SK-N-SH (cell line): Measurements from ENCODE around the gene ISY1. TPM values are rescaled to one million over a fixed set of nuclear protein-coding genes. Genes with fewer than 3 reads are reported as not detected.
A peak's percentile ranks its signal among the peaks of the same experiment; 100 is the strongest.

Experiments
- CTCF ChIA-PET: fragments of 300-600, 350-600 bp; formaldehyde crosslinking; extraction: SDS; loops from one replicate; lab custom pipeline; 2021; lab: Yijun Ruan, JAX
- POLR2A ChIA-PET: fragments of 350-600 bp; sonication (Branson Sonifier 250); formaldehyde crosslinking; extraction: SDS; loops from one replicate; lab custom pipeline; 2020; ENCODE audit warnings: antibody characterized with exemption, inconsistent platforms; lab: Yijun Ruan, JAX
- DNase-seq: peaks from one replicate; pipeline ENCODE4 v3.0.0; 2012
- H2AFZ ChIP-seq: fragments of 200-600 bp; sonication (generic); 2 replicates; pipeline ENCODE4 v1.8.1; 2016; ENCODE audit warnings: antibody characterized with exemption, mild to moderate bottlenecking, low read depth
- H3F3A ChIP-seq: fragments of 200-600 bp; sonication (generic); replicated peaks from 2 replicates; pipeline ENCODE3; 2016; ENCODE audit warnings: antibody characterized with exemption, mild to moderate bottlenecking; ENCODE audit not compliant: insufficient read depth
- H3K27ac ChIP-seq, 2 experiments: fragments of 200-500 bp in 1 of 2; fragments of 200-600 bp in 1 of 2; sonication (Bioruptor generic) in 1 of 2; sonication (generic), shearing (Covaris generic) in 1 of 2; 2 replicates each; pipeline versions ENCODE4 v1.5.1 to v1.6.1; 2014 to 2016; ENCODE audit warnings: low read depth in 2 of 2, inconsistent platforms in 1 of 2, low read length in 1 of 2, mild to moderate bottlenecking in 1 of 2, mixed read lengths in 1 of 2
- H3K27me3 ChIP-seq: fragments of 200-600 bp; sonication (generic), shearing (Covaris generic); 2 replicates; pipeline ENCODE4 v1.6.1; 2016; ENCODE audit warnings: mixed run types; ENCODE audit not compliant: insufficient read depth
- H3K36me3 ChIP-seq, 2 experiments: fragments of 200-500 bp in 1 of 2; fragments of 200-600 bp in 1 of 2; sonication (Bioruptor generic) in 1 of 2; sonication (generic) in 1 of 2; replicated peaks in 1 of 2; 2 replicates each; pipeline versions ENCODE3 to v1.5.1; 2014 to 2016; ENCODE audit warnings: low read length in 1 of 2, mild to moderate bottlenecking in 1 of 2; ENCODE audit not compliant: insufficient read depth in 2 of 2, control insufficient read depth in 1 of 2
- H3K4me1 ChIP-seq, 2 experiments: fragments of 200-500 bp in 1 of 2; fragments of 200-600 bp in 1 of 2; sonication (Bioruptor generic) in 1 of 2; sonication (generic), shearing (Covaris generic) in 1 of 2; 2 replicates each; pipeline versions ENCODE4 v1.5.1 to v1.6.1; 2014 to 2016; ENCODE audit warnings: low read depth in 1 of 2, low read length in 1 of 2, mixed run types in 1 of 2; ENCODE audit not compliant: insufficient read depth in 2 of 2, control insufficient read depth in 1 of 2
- H3K4me2 ChIP-seq: fragments of 200-600 bp; sonication (generic), shearing (Covaris generic); 2 replicates; pipeline ENCODE4 v1.6.1; 2017; ENCODE audit warnings: mixed run types
- H3K4me3 ChIP-seq, 2 experiments: fragments of 200-500 bp in 1 of 2; fragments of 200-600 bp in 1 of 2; sonication (Bioruptor generic) in 1 of 2; sonication (generic), shearing (Covaris generic) in 1 of 2; 2 replicates each; pipeline versions ENCODE4 v1.5.1 to v1.8.1; 2014 to 2016; ENCODE audit warnings: low read depth in 2 of 2, inconsistent platforms in 1 of 2, low read length in 1 of 2, mild to moderate bottlenecking in 1 of 2, mixed read lengths in 1 of 2, moderate library complexity in 1 of 2
- H3K79me2 ChIP-seq: fragments of 200-600 bp; sonication (generic); 2 replicates; pipeline ENCODE4 v1.8.1; 2017; ENCODE audit warnings: mild to moderate bottlenecking; ENCODE audit not compliant: insufficient read depth
- H3K9ac ChIP-seq: fragments of 200-600 bp; sonication (generic); 2 replicates; pipeline ENCODE4 v1.6.1; 2017; ENCODE audit warnings: mixed run types
- H3K9me2 ChIP-seq: fragments of 200-600 bp; sonication (generic); 2 replicates; pipeline ENCODE4 v1.6.1; 2017; ENCODE audit warnings: mixed run types
- H3K9me3 ChIP-seq: fragments of 200-600 bp; sonication (generic); 2 replicates; pipeline ENCODE4 v1.6.1; 2017; ENCODE audit warnings: mixed run types, mild to moderate bottlenecking, moderate library complexity
- H4K20me1 ChIP-seq: fragments of 200-600 bp; sonication (generic); 2 replicates; pipeline ENCODE4 v1.6.1; 2017; ENCODE audit warnings: mild to moderate bottlenecking, mixed run types; ENCODE audit not compliant: insufficient read depth
- CTCF ChIP-seq: fragments of 200-600 bp; sonication (generic); IDR thresholded peaks from 2 replicates; pipeline ENCODE4 v1.6.1; 2017; ENCODE audit warnings: antibody characterized with exemption, mild to moderate bottlenecking, moderate library complexity
- ELF1 ChIP-seq: IDR thresholded peaks from 2 replicates; pipeline ENCODE4 v1.4.0; 2012
- EP300 ChIP-seq, 2 experiments: IDR thresholded peaks; 2 replicates each; pipeline versions ENCODE4 v1.4.0 to v1.6.1; 2012; ENCODE audit warnings: borderline replicate concordance in 1 of 2, low read depth in 1 of 2, low read length in 1 of 2
- FOSL2 ChIP-seq: IDR thresholded peaks from 2 replicates; pipeline ENCODE4 v1.4.0; 2012; ENCODE audit warnings: low read depth, mild to moderate bottlenecking, moderate library complexity, borderline replicate concordance
- FOXJ3 ChIP-seq: sonication (generic); formaldehyde crosslinking; IDR thresholded peaks from 2 replicates; pipeline ENCODE4 v1.5.1; 2020; ENCODE audit warnings: mild to moderate bottlenecking, missing genetic modification reagents
- GABPA ChIP-seq: IDR thresholded peaks from 2 replicates; pipeline ENCODE4 v1.4.0; 2012; ENCODE audit warnings: low read depth, mild to moderate bottlenecking
- GATA2 ChIP-seq: sonication (generic); formaldehyde crosslinking; IDR thresholded peaks from 2 replicates; pipeline ENCODE4 v1.5.0; 2020; ENCODE audit warnings: mild to moderate bottlenecking, missing genetic modification reagents
- MAX ChIP-seq: IDR thresholded peaks from 2 replicates; pipeline ENCODE4 v1.4.0; 2012; ENCODE audit warnings: low read depth
- NFIC ChIP-seq: IDR thresholded peaks from 2 replicates; pipeline ENCODE4 v1.4.0; 2012; ENCODE audit warnings: borderline replicate concordance
- PBX3 ChIP-seq: IDR thresholded peaks from 2 replicates; pipeline ENCODE4; 2012
- POLR2AphosphoS5 ChIP-seq: IDR thresholded peaks from 2 replicates; pipeline ENCODE4 v1.6.1; 2012; ENCODE audit warnings: low read depth, low read length
- RAD21 ChIP-seq: IDR thresholded peaks from 2 replicates; pipeline ENCODE4 v1.6.1; 2012; ENCODE audit warnings: mild to moderate bottlenecking, low read length
- REST ChIP-seq: IDR thresholded peaks from 2 replicates; pipeline ENCODE4 v1.6.1; 2012; ENCODE audit warnings: mild to moderate bottlenecking, low read depth, low read length, moderate library complexity
- RXRA ChIP-seq: IDR thresholded peaks from 2 replicates; pipeline ENCODE4 v1.4.0; 2012; ENCODE audit warnings: low read depth, mild to moderate bottlenecking, borderline replicate concordance
- SMC3 ChIP-seq: IDR thresholded peaks from 2 replicates; pipeline ENCODE4 v1.6.1; 2012; ENCODE audit warnings: low read depth, low read length, improper control_type of control experiment
- TAF1 ChIP-seq: IDR thresholded peaks from 2 replicates; pipeline ENCODE4 v1.6.1; 2012; ENCODE audit warnings: low read depth, mild to moderate bottlenecking, low read length, moderate library complexity, borderline replicate concordance
- TCF12 ChIP-seq: IDR thresholded peaks from 2 replicates; pipeline ENCODE4 v1.4.0; 2012
- TEAD4 ChIP-seq: IDR thresholded peaks from 2 replicates; pipeline ENCODE4 v1.4.0; 2012; ENCODE audit warnings: mild to moderate bottlenecking, borderline replicate concordance; ENCODE audit not compliant: insufficient read depth
- USF1 ChIP-seq: IDR thresholded peaks from 2 replicates; pipeline ENCODE4 v1.4.0; 2012; ENCODE audit warnings: low read depth, borderline replicate concordance
- YY1 ChIP-seq: IDR thresholded peaks from 2 replicates; pipeline ENCODE4 v1.4.0; 2012; ENCODE audit warnings: low read depth, mild to moderate bottlenecking
- ZBTB33 ChIP-seq: IDR thresholded peaks from 2 replicates; pipeline ENCODE4 v1.4.0; 2012; ENCODE audit warnings: low read depth, borderline replicate concordance
- WGBS: methylation state at CpG from one replicate; pipeline ENCODE4 v1.1.6; 2017; ENCODE audit warnings: low lambda C conversion rate; 5-methylcytosine and 5-hydroxymethylcytosine counted together
- polyA plus RNA-seq, 3 experiments: library from polyadenylated mRNA; depleted of rRNA; stranded (reverse); fragments of >200 nt; gene quantifications; 2 replicates each; pipeline ENCODE4 v1.2.3, GENCODE V29; 2012

Gene ISY1
- polyA plus RNA-seq (2012; rRNA removed): 20.9 and 22.3 TPM in 2 replicates
- 30.1 and 39.2 TPM in 2 replicates for polyA plus RNA-seq (2012; cell fraction: cytosol; rRNA removed)
- 9.0 and 11.8 TPM in 2 replicates for polyA plus RNA-seq (2012; cell fraction: nucleus; rRNA removed)

DNA sequence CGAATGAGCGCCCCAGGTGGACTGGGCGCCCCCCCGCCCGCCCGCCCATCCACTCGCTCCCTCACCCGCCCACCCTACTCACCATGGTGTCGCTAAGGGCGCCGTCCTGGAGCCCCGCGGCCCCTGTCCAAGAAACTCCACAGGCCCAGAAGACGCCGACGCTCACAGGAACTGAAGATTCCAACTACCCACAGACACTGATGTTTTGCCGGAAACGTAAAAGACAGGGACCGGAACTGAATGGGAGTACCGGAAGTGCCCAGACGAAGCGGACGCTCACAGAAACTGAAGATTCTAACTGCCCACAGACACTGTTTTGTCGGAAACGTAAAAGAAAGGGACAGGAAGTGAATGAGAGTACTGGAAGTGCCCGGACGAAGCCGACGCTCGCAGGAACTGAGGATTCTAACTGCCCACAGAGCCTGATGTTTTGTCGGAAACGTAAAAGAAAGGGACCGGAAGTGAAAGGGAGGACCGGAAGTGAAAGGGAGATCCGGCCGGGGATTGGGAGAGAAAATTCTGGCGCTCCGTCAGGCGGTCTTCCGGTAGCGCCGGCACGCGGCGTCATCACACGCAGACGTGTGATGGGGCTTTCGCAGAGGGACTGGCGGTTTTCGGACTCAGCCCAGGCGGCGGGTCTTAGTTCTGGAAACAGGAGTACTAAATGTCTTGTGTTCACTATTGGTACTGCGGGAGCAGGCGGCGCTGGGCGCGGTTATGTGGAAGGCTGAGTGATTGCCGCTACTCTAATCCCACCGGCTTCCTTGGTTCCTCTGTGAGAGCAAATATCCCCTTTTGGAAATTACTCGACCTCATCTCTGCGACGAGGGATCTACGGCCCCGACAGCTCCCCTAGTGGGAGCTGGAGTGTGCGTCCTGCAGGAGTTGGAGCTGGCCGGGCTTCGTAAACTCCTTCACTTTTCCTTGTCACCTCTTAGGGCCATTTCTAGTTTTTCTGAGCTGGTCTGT, at the start of gene ISY1:
Gene ISY1 (minus strand): TSS at position 173 of the 969 bp plus-strand sequence. CDS start 88 bp downstream, at position 85.
- Histone ChIP-seq H3K27me3 (no peaks in the 10 kb centered on the region), H3K9ac (peak within 1 kb of the TSS; percentile 98), H3K36me3 (peaks cover 16 to 22% of the 10 kb centered on the region in 2 experiments), H3F3A (peaks cover 43% of the 10 kb centered on the region), H3K9me2 (no peaks in the 10 kb centered on the region), H3K4me1 (peaks cover 0 to 15% of the 10 kb centered on the region in 2 experiments; a peak in 2 of 4 replicates), H2AFZ (peak within 1 kb of the TSS; percentile 92), H4K20me1 (no peaks in the 10 kb centered on the region), H3K9me3 (no peaks in the 10 kb centered on the region), H3K79me2 (peaks cover 37% of the 10 kb centered on the region), H3K27ac (peak within 1 kb of the TSS; percentile 99 to 100), H3K4me2 (peak within 1 kb of the TSS; percentile 88), H3K4me3 (peak within 1 kb of the TSS; percentile 86 to 99)
- POLR2A ChIA-PET: interaction anchor here (0.9 to 1.1 kb wide), 2 partner anchors 23 to 88 kb away, joined by 4 to 5 read pairs; partner anchors contain the start of genes CNBP and COPG1
- CTCF ChIA-PET: interaction anchor here (0.5 to 4.0 kb wide), 15 partner anchors 10 to 191 kb away, joined by 3 to 28 read pairs (median 4); a partner anchor contains a TSS
- DNase-seq: peak; percentile 92
- 3% methylated on average over 56 of the region's 67 CpGs for WGBS
- TF ChIP-seq RAD21 (peak; percentile 44), REST (0 out of 2 replicates have a peak, but pooled peaks have one; percentile 34), YY1 (peak; percentile 58; the same call in 1 of the 2 replicates), MAX (peak; percentile 97), FOXJ3 (CRISPR knock-in tag) (no peak), SMC3 (peak; percentile 44), ZBTB33 (peak; percentile 51; the same call in 1 of the 2 replicates), PBX3 (no peak; the same call in 1 of the 2 replicates), GABPA (peak; percentile 96), RXRA (no peak), GATA2 (peak; percentile 31; the same call in 1 of the 2 replicates), TEAD4 (no peak), FOSL2 (0 out of 2 replicates have a peak, but pooled peaks have one; percentile 6), CTCF (peak; percentile 81), NFIC (peak; percentile 19; the same call in 1 of the 2 replicates), TAF1 (peak; percentile 61), POLR2AphosphoS5 (peak; percentile 89), TCF12 (peak; percentile 30; the same call in 1 of the 2 replicates), ELF1 (peak; percentile 91), EP300 (IDR thresholded peaks at IDR 0.05; ENCODE audit: borderline replicate concordance in 1 of 2, low read depth in 1 of 2, low read length in 1 of 2) (0 out of 4 replicates have a peak, but pooled peaks of 1 of the 2 experiments have one; percentile 14), USF1 (no peak)
